Endothelial cell of hepatic sinusoid (primary cell): ENCODE measurements around the gene TH.

Experiments
- in situ Hi-C: cut with HindIII; loops from 2 replicates; pipeline ENCODE4 v1.10.0; 2017; ENCODE audit warnings: low sequenced_read_pairs

TH gene

DNA sequence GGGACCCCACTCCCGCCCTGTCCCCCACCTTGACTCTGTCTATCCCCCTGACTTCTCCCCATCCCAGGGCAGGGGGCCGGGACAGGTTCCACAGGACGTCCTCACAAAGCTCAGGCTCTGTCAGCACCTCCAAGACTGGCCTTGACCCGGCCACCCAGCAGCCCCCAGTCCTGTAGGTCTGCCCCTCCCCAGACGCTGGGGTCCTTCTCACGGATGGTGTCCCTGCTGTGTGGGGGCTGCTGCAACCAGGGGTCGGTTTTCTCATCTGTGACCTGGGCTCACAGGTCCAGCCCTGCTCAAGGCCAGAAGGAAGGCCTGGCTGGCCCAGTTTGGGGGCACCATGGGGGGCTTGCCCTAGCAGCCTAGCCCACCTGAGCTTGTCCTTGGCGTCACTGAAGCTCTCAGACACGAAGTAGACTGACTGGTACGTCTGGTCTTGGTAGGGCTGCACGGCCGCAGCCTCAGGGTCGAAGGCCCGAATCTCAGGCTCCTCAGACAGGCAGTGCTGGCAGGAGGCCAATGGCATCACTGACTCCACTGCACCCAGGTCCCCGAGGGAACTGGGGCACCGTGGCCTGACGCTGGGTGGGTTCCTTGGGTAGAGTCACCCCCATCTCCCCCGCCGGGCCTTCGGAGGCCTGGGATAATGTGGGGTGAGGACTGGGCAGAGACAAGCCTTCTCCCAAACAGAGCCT is 6.6 kb downstream of the TH start:
- in situ Hi-C loops = no loop called here

DNA sequence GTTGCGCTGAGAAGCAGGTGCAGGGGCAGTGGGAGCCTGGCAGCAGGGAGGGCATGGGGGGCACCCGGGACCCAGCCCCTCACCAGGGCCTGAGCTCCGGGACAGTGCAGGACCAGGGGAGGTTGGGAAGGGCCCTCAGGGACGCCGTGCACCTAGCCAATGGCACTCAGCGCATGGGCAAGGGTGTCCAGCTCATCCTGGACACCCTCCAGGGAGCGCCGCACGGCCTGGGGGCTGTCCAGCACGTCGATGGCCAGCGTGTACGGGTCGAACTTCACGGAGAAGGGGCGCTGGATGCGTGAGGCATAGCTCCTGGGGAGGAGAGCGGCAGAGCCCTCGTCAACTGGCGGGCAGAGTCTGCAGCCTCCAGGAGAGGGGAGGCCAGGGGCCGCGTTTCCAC is 7.5 kb downstream of the TH start:
- in situ Hi-C loops = no loop called here

GRCh38 chr11:2163428-2163978 is 8.1 kb downstream of the TH start:
- in situ Hi-C loops = no loop called here

- in situ Hi-C loops = no loop called here
Measured at GRCh38 chr11:2160736-2161259, 10.8 kb downstream of the TH start, which contains the start of gene INS. Gene INS (minus strand): TSS chr11:2161209. CDS start chr11:2160971, 238 bp downstream.

DNA sequence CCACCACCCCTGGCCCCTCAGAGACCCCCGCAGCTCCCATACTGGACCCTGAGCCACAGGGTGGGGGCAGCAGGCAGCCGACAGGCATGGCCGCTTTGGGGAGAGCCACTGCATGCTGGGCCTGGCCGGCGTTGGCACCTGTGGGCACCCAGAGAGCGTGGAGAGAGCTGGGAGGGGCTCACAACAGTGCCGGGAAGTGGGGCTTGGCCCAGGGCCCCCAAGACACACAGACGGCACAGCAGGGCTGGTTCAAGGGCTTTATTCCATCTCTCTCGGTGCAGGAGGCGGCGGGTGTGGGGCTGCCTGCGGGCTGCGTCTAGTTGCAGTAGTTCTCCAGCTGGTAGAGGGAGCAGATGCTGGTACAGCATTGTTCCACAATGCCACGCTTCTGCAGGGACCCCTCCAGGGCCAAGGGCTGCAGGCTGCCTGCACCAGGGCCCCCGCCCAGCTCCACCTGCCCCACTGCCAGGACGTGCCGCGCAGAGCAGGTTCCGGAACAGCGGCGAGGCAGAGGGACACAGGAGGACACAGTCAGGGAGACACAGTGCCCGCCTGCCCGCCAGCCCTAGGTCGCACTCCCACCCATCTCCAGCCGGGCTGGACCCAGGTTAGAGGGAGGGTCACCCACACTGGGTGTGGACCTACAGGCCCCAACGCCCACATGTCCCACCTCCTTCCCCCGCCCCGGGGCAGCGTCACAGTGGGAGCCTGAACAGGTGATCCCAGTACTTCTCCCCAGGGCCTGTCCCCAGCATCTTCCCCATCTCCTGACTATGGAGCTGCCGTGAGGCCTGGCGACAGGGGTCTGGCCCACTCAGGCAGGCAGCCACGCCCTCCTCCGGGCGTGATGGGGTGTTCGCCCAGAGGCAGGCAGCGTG is 11.8 kb downstream of the TH start:
- in situ Hi-C loops = no loop called here

DNA sequence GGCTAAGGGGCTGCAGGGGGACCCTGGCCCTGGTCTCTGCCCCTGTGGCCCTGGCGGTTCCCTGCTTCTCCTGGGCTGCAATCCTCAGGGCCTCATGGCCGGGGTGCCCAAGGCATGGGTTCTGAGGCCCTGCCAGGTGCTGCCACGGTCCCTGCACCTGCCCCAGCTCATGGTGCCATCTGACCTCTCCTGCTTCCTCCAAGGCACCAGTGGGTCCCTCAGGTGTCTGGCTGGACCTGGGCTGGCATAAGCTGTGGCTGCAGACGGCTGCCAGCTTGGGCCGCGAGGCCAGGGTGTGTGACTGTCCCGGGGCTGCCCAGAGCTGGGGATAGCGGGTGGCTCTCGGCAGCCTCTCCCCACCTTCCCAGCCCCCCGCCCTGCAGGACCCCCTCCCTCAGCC is 12.6 kb downstream of the TH start:
- in situ Hi-C loops = no loop called here

DNA sequence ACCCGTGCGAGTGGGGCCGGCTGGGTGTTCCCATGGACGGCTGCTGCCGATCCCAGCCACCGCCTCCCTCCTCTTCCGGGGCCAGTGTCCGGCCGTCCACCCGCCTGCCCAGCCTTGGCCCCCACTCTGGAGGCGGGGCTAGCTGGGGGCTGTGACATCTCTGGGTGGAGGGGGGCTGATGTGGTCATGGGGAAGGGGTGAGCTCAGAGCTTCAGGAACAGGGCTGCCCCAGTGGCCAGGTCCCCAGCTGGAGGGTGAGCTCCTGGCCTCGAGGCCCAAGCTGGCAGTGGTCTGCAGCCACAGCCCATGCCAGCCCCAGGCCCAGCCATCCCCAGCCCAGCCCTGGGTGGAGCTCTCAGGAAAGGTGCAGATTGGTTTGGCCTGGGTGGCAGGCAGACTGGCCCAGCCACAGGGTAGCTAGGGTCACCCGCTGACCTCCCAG is 13.3 kb downstream of the TH start:
- in situ Hi-C loops = no loop called here

DNA sequence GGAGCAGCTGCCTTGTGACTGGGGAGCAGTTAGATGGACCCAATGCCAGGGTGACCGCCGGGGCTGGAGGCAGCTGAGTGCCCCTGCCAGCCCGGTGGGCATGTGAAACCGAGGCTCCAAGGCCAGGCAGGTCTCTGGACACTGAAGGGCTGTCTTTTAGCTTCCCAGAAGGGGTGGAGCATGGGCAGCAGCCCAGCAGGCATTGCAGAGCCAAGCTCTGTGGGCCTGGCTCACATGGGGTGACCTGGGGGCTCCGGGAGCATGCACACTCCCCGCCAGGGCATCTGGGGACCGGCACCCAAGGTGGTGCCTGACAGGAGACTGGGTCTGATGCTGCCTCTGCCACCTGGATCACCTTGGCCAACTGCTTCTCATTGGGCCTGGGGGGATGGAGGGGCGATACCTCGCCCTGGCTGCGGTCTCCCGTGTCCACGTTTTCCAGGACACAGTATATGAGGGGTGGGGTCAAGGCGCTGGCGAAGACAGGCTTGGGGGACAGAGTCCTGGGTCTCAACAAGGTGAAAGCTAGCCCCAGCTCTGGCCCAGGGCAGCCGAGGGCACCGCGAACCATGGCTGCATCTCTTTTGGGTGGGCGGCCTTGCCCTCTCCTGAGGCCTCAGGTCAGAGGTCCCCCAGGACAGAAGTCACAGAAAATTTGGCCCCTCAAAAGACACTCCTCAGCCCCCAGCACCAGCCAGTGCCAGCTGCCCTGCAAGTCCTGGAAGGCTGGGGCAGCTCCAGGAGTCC is 14.1 kb downstream of the TH start:
- in situ Hi-C loops = no loop called here

DNA sequence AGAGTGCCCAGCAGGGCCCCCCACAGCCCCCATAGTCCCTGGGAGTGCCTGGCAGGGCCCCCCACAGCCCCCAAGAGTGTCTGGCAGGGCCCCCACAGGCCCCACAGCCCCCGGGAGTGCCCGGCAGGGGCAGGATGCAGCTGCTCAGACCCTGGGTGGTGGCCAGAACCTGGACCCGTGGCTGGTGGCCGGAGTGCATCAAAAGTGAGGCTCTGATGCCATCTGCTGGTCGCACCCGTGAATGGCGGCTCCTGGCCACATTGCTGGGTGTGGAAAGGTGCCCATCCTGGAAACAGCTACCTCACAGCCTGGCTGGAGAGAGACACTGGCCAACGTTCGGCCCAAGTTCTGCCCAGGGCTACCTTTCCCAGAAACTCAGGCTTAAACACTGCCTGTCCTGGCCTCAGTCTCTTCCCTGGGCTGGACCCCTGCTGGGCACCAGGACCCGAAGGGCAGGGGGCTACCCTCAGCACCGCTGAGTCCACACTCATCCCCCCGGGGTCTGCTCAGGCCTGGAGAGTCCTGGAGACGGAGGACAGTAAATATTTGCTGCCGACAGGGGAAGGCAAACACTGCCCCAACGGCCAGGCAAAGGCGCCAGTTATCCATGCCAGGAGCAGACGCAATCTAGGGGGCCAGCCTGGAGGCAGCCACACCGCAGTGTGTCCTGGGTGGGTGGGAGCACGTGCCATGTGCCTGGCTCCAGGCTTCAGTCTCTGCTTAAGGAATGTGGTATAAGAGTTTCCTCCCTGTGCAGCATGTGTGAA is 15.0 kb downstream of the TH start:
- in situ Hi-C loops = no loop called here

DNA sequence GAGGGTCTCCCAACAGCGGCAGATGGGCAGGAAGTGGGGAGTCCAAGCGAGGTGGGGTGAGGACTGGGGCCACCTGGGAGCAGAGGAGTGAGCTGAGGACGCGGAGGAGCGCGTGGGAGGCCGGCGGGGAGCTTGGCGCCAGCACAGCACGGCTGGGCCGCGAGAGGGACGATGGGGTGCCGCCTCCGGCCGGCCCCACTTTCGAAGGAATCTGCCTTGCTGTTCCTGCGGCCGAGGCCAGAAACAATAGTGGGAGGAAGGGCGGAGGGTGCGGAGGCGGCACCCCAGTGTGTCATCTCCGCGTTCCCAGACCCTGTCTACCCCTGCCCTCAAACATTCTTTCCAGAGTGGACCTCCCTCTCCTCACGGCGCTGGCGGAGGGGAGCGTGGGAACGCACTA is 16.1 kb downstream of the TH start:
- in situ Hi-C loops = no loop called here

- in situ Hi-C loops = loop anchor here (5.0 kb wide), 1 partner anchor 78 kb away; no protein-coding TSS in a partner anchor
Measured at GRCh38 chr11:2154889-2155288, 16.7 kb downstream of the TH start.

GRCh38 chr11:2154195-2154585 is 17.4 kb downstream of the TH start:
- in situ Hi-C loops = loop anchor here (5.0 kb wide), 1 partner anchor 77 kb away; no protein-coding TSS in a partner anchor

GRCh38 chr11:2153581-2154194 is 17.9 kb downstream of the TH start:
- in situ Hi-C loops = loop anchor here (5.0 kb wide), 1 partner anchor 76 kb away; no protein-coding TSS in a partner anchor

DNA sequence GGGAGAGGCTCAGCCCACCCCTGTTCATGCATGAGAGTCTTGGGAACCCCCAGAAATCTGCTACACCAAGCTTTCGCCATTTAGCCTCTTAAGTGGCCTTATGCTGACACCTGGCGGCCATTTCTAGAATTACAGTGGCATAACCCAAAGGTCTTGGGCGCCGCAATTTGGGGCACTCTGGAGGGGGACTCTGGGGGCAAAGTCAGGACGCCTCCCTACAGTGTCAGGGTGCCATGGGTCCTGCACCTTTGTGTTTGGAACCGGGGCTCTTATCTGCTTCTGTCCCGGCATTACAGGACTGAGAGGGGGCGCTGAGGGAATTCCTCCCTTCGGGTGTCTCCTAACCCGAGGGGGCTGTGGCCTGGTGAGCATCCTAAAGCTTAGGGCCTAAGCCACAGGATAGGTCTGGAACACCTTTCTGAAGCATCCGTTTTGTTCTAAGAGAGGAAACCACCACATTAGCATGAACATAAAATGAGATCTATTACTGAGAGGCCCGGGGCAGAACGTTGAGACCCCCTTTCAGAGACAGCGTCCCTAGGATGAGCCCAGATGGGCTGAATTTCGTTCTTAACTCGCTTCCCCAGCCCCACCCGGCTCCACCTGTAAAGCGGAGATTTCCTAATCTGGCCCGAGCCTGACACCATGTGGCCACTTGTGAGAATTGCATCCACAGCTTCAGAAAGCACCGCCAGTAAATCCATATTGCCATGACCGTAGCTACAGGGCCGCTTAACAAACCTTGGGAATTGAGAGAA is 19.9 kb downstream of the TH start:
- in situ Hi-C loops = loop anchor here (5.0 kb wide), 1 partner anchor 74 kb away; no protein-coding TSS in a partner anchor

GRCh38 chr11:2149864-2150847 is 21.5 kb downstream of the TH start:
- in situ Hi-C loops = loop anchor here (5.0 kb wide), 1 partner anchor 73 kb away; no protein-coding TSS in a partner anchor

DNA sequence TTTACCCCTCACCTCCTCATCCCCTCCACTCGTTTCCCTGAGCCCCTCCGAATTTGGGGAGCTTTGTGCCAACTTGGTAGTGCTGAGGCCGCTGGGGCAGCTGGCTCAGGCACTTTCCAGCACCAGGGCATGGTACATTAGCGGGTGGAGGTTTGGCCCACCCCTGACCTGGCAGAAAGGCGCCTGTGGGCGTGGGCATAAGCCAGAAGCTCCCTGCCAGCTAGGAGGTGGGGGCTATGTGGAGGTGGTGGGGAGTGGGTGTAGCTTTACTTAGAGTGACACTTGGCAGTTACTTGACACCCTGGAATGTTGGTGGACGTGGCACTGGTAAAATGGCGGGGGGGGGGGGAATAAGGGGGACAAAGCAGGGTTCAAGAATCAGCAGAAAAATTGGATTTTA is 22.2 kb downstream of the TH start:
- in situ Hi-C loops = no loop called here

DNA sequence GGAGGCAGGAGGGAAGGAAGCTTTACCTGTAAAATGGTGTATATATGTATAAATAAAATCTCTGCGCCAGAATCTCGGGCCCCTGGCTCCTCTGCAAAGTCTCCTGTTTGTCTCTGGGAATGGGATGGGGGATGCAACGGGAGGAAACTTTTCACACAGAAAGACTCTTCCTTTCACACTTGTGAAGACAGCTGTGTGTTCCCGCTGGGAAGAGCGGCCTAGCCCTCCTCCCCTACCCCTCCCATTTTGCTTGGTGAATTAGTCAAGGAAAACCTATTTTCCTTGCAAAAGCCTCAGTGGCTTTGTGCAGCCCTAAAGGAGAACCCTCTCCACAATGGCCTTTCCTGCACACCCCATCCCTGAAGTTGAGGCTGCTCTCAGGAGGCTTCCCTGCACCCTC is 23.0 kb downstream of the TH start:
- in situ Hi-C loops = no loop called here
